HCT116 (cell line): ENCODE results near the gene RTF2. TPM values are rescaled to one million over a fixed set of nuclear protein-coding genes. Genes with fewer than 3 reads are reported as not detected.

Experiments used
- ATAC-seq: fragments of 200-7000 bp; cut with Tn5 transposase; 2 replicates; pipeline ENCODE4 v1.9.1; 2020; ENCODE audit warnings: mild to moderate bottlenecking, moderate library complexity
- BruUV-seq: library from RNA; stranded (reverse); fragments of 400-500 nt; replicated peaks from 2 replicates; lab custom pipeline; 2021; lab: Mats Ljungman, UMichigan
- CTCF ChIA-PET: fragments of 300-600 bp; sonication (Branson Sonifier 250); formaldehyde crosslinking; loops from one replicate; lab custom pipeline; 2021; ENCODE audit warnings: antibody characterized with exemption; lab: Charles Lee
- POLR2A ChIA-PET: fragments of 300-600, 350-600 bp; sonication (Branson Sonifier 250); formaldehyde crosslinking; loops from one replicate; lab custom pipeline; 2021; ENCODE audit warnings: antibody characterized with exemption; lab: Charles Lee
- RAD21 ChIA-PET, 2 experiments: fragments of 300-600 bp; sonication (Branson Sonifier 250); formaldehyde crosslinking; loops; one replicate each; lab custom pipeline; 2023; ENCODE audit warnings: low total read pairs in 2 of 2; ENCODE audit not compliant: uncharacterized antibody in 2 of 2, unreplicated experiment in 2 of 2, low non-redundant PET in 1 of 2; lab: Charles Lee
- DNase-seq: peaks from one replicate; pipeline ENCODE4 v3.0.0-alpha.2; 2010; ENCODE audit warnings: low read depth, low spot score
- H2AFZ ChIP-seq: fragments of 200-600 bp; shearing (Covaris generic), sonication (generic); 2 replicates; pipeline ENCODE4 v1.6.1; 2017; ENCODE audit warnings: low read depth, mixed run types, mixed read lengths, antibody characterized with exemption, low read length; ENCODE audit not compliant: poor library complexity, severe bottlenecking
- H3K27ac ChIP-seq: 2 replicates; pipeline ENCODE4 v1.5.1; 2012; ENCODE audit warnings: low read depth, low read length
- H3K27me3 ChIP-seq: fragments of 200-600 bp; sonication (generic); 2 replicates; pipeline ENCODE4 v1.6.1; 2016; ENCODE audit warnings: mixed run types, low read length, mixed read lengths; ENCODE audit not compliant: insufficient read depth
- H3K36me3 ChIP-seq, 2 experiments: fragments of 200-500 bp in 1 of 2; fragments of 200-600 bp in 1 of 2; sonication (Bioruptor generic) in 1 of 2; sonication (generic) in 1 of 2; 2 replicates each; pipeline versions ENCODE4 v1.5.1 to v1.6.1; 2014 to 2016; ENCODE audit warnings: low read length in 2 of 2, inconsistent platforms in 1 of 2, mixed read lengths in 1 of 2, mixed run types in 1 of 2; ENCODE audit not compliant: insufficient read depth in 2 of 2, control insufficient read depth in 1 of 2
- H3K4me1 ChIP-seq, 2 experiments: fragments of 200-600 bp in 1 of 2; sonication (generic) in 1 of 2; 2 replicates each; pipeline versions ENCODE4 v1.5.1 to v1.6.1; 2012 to 2017; ENCODE audit warnings: low read length in 2 of 2, inconsistent platforms in 1 of 2, mild to moderate bottlenecking in 1 of 2, mixed read lengths in 1 of 2, mixed run types in 1 of 2, moderate library complexity in 1 of 2; ENCODE audit not compliant: insufficient read depth in 2 of 2, control insufficient read depth in 1 of 2
- H3K4me2 ChIP-seq: fragments of 200-600 bp; sonication (generic); 2 replicates; pipeline ENCODE4 v1.6.1; 2017; ENCODE audit warnings: mixed run types, low read length, mixed read lengths
- H3K4me3 ChIP-seq, 2 experiments: fragments of 200-600 bp in 1 of 2; sonication (generic) in 1 of 2; replicated peaks in 1 of 2; 2 replicates each; pipeline ENCODE4 v1.5.1; 2011 to 2016; ENCODE audit warnings: low read length in 2 of 2, control low read depth in 1 of 2, low read depth in 1 of 2, mild to moderate bottlenecking in 1 of 2, mixed read lengths in 1 of 2, mixed run types in 1 of 2
- H3K79me2 ChIP-seq: fragments of 200-600 bp; sonication (generic); 2 replicates; pipeline ENCODE4 v1.6.1; 2017; ENCODE audit warnings: mild to moderate bottlenecking, mixed run types, low read length, moderate library complexity, mixed read lengths; ENCODE audit not compliant: insufficient read depth
- H3K9ac ChIP-seq: fragments of 200-600 bp; sonication (generic); 2 replicates; pipeline ENCODE4 v1.6.1; 2016; ENCODE audit warnings: low read length, mixed read lengths
- H3K9me2 ChIP-seq: fragments of 200-600 bp; sonication (generic), shearing (Covaris generic); 2 replicates; pipeline ENCODE4 v1.6.1; 2017; ENCODE audit warnings: mixed run types, mild to moderate bottlenecking, moderate library complexity; ENCODE audit not compliant: insufficient read depth
- H3K9me3 ChIP-seq, 2 experiments: fragments of 200-500 bp in 1 of 2; fragments of 200-600 bp in 1 of 2; sonication (Bioruptor generic) in 1 of 2; sonication (generic) in 1 of 2; 2 replicates each; pipeline ENCODE4 v1.6.1; 2014 to 2017; ENCODE audit warnings: low read length in 2 of 2, mixed read lengths in 2 of 2, inconsistent platforms in 1 of 2, low read depth in 1 of 2, mild to moderate bottlenecking in 1 of 2, mixed run types in 1 of 2, moderate library complexity in 1 of 2; ENCODE audit not compliant: control insufficient read depth in 1 of 2, insufficient read depth in 1 of 2
- H4K20me1 ChIP-seq: fragments of 200-600 bp; sonication (generic), shearing (Covaris generic); 2 replicates; pipeline ENCODE4 v1.6.1; 2017; ENCODE audit warnings: mixed run types, mild to moderate bottlenecking, moderate library complexity; ENCODE audit not compliant: insufficient read depth
- ATF3 ChIP-seq: IDR thresholded peaks from 2 replicates; pipeline ENCODE4 v1.6.1; 2012
- CEBPB ChIP-seq: IDR thresholded peaks from 2 replicates; pipeline ENCODE4 v1.6.1; 2012; ENCODE audit warnings: low read depth
- CTCF ChIP-seq, 3 experiments: fragments of 200-600 bp in 1 of 3; sonication (generic) in 1 of 3; IDR thresholded peaks in 2 of 3; conservative IDR thresholded peaks in 1 of 3; 2 replicates each; pipeline ENCODE4 v1.5.1; 2012 to 2017; ENCODE audit warnings: low read depth in 2 of 3, low read length in 2 of 3, antibody characterized with exemption in 1 of 3, borderline replicate concordance in 1 of 3, control low read depth in 1 of 3, mild to moderate bottlenecking in 1 of 3, mixed read lengths in 1 of 3, mixed run types in 1 of 3, moderate library complexity in 1 of 3; ENCODE audit not compliant: insufficient read depth in 1 of 3
- ELF1 ChIP-seq: IDR thresholded peaks from 2 replicates; pipeline ENCODE4 v1.6.1; 2012; ENCODE audit warnings: low read depth, borderline replicate concordance
- EZH2phosphoT487 ChIP-seq: fragments of 200-600 bp; IDR thresholded peaks from 2 replicates; pipeline ENCODE4 v1.6.1; 2018; ENCODE audit warnings: antibody characterized with exemption, borderline replicate concordance
- JUND ChIP-seq: IDR thresholded peaks from 2 replicates; pipeline ENCODE4 v1.6.1; 2012
- RAD21 ChIP-seq: IDR thresholded peaks from 2 replicates; pipeline ENCODE4 v1.6.1; 2012; ENCODE audit warnings: low read depth, mild to moderate bottlenecking
- SIN3A ChIP-seq: IDR thresholded peaks from 2 replicates; pipeline ENCODE4 v1.6.1; 2012; ENCODE audit warnings: low read depth
- SRF ChIP-seq: IDR thresholded peaks from 2 replicates; pipeline ENCODE4 v1.6.1; 2012; ENCODE audit warnings: low read depth
- YY1 ChIP-seq: IDR thresholded peaks from 2 replicates; pipeline ENCODE4 v1.6.1; 2011; ENCODE audit warnings: low read length, low read depth, moderate library complexity, mild to moderate bottlenecking; ENCODE audit not compliant: insufficient replicate concordance; ENCODE audit errors: extremely low read depth
- ZNF274 ChIP-seq: fragments of 200-500 bp; sonication (Bioruptor generic); IDR thresholded peaks from 2 replicates; pipeline ENCODE4 v1.6.1; 2014; ENCODE audit warnings: mild to moderate bottlenecking, low read depth, low read length, inconsistent platforms
- intact Hi-C: fragments of 100-400 bp; cut with micrococcal nuclease; formaldehyde crosslinking; loops from 2 replicates; pipeline ENCODE4 v1.10.0; 2022
- total RNA-seq: library from RNA; stranded (reverse); gene quantifications from one replicate; pipeline ENCODE4 v1.2.1, GENCODE V29; 2021; ENCODE audit not compliant: unreplicated experiment

The RTF2 gene
- total RNA-seq, 1 experiment from 2014 or later = 73.8 TPM

GRCh38 chr20:56467968-56468315, 485 bp upstream of the RTF2 start:
- H3K4me2 ChIP-seq = peak overlapping the region; percentile 79
- H3K9ac ChIP-seq = peak overlapping the region; percentile 83
- ChIA-PET POLR2A (no interaction called here), RAD21 (no interaction called here), CTCF (no interaction called here)
- no peak for DNase-seq
- H3K36me3 ChIP-seq = peaks cover 0 to 2% of the 10 kb centered on the region in 2 experiments; a peak in 1 of 4 replicates
- no peaks in the 10 kb centered on the region for H4K20me1 ChIP-seq
- H2AFZ ChIP-seq = peak overlapping the region; percentile 53
- H3K27ac ChIP-seq = no peak overlapping the region; the same call in 1 of the 2 replicates
- intact Hi-C loops = loop anchor here (5.0 kb wide), 1 partner anchor 76 kb away; the partner anchor contains the start of genes AURKA and CSTF1
- H3K9me2 ChIP-seq = no peaks in the 10 kb centered on the region
- peaks cover 40% of the 10 kb centered on the region for H3K79me2 ChIP-seq
- H3K4me1 ChIP-seq = peaks cover 15 to 22% of the 10 kb centered on the region in 2 experiments; a peak in 3 of 4 replicates
- peak; percentile 3; the same call in 1 of the 2 replicates for ATAC-seq
- H3K27me3 ChIP-seq = no peaks in the 10 kb centered on the region
- no peak for TF ChIP-seq ZNF274
- no peak for TF ChIP-seq CEBPB
- TF ChIP-seq EZH2phosphoT487 = no peak
- TF ChIP-seq JUND = no peak
- no peak for TF ChIP-seq ATF3
- peak overlapping the region; percentile 85 to 99 for H3K4me3 ChIP-seq
- TSS peak; percentile 42 for BruUV-seq
- no peaks in the 10 kb centered on the region for H3K9me3 ChIP-seq

- ChIA-PET RAD21 (no interaction called here), POLR2A (no interaction called here), CTCF (no interaction called here)
- ATAC-seq (no peak), DNase-seq (no peak)
- H3K27me3 ChIP-seq = no peaks in the 10 kb centered on the region
- intact Hi-C loops = loop anchor here (5.0 kb wide), 1 partner anchor 77 kb away; the partner anchor contains the start of genes AURKA and CSTF1
- H3K9me3 ChIP-seq = no peaks in the 10 kb centered on the region
- peaks cover 0 to 10% of the 10 kb centered on the region in 2 experiments; a peak in 3 of 4 replicates for H3K36me3 ChIP-seq
- H3K27ac ChIP-seq = peak overlapping the region; percentile 26; the same call in 1 of the 2 replicates
- no peak for TF ChIP-seq SRF
- no peak for TF ChIP-seq YY1
- no peak for TF ChIP-seq JUND
- no peak for TF ChIP-seq CTCF (IDR thresholded peaks at IDR 0.05 in 2 of 3, conservative IDR thresholded peaks at IDR 0.05 in 1 of 3; ENCODE audit: borderline replicate concordance in 1 of 3, insufficient read depth in 1 of 3, low read depth in 2 of 3, low read length in 2 of 3)
- TF ChIP-seq ZNF274 = no peak
- no peak for TF ChIP-seq RAD21
- no peak for TF ChIP-seq SIN3A
- TF ChIP-seq ELF1 = no peak
- H3K79me2 ChIP-seq = peaks cover 40% of the 10 kb centered on the region
- no TSS peak for BruUV-seq
- no peaks in the 10 kb centered on the region for H4K20me1 ChIP-seq
- H3K9me2 ChIP-seq = no peaks in the 10 kb centered on the region
- no peak overlapping the region for H2AFZ ChIP-seq
- peak overlapping the region; percentile 79 for H3K4me2 ChIP-seq
- H3K4me1 ChIP-seq = peaks cover 15 to 22% of the 10 kb centered on the region in 2 experiments; a peak in 3 of 4 replicates
- H3K9ac ChIP-seq = peak overlapping the region; percentile 83
- peak overlapping the region; percentile 85 to 99 for H3K4me3 ChIP-seq
Observed at GRCh38 chr20:56469077-56469449, 636 bp downstream of the RTF2 start.
